Measurements from ENCODE around the gene LIPC.
"Not testable (repeated sequence)": the region's sequence is repeated elsewhere in the genome, so short reads cannot be mapped to it uniquely, and the experiment has no call there.

The LIPC gene

GRCh38 chr15:58585693-58586443, 154.1 kb downstream of the LIPC start:
- no peak for DNase-seq (ENCODE audit: low spot score)

GRCh38 chr15:58587486-58587885, 155.7 kb downstream of the LIPC start:
- DNase-seq (ENCODE audit: low spot score), result no peak

DNA sequence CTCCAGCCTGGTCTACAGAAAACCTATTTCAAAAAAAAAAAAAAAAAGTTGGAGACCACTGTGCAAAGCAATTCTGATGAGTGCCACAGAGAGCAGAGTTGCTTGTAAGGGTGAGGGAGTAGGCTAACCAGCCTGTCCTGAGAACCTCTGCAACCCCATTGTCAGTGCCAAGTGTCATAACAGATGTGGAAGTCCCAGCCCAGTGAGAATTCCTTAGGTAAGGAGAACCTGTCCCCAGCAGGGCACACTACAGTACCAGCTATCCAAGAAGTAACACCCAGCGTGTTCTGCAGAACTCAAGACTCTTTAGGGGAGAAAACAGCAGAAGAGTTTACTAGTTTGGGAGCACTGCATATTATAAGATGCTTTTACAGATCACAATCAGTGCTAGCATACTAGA, 156.3 kb downstream of the LIPC start:
- DNase-seq (ENCODE audit: low spot score), result no peak

DNA sequence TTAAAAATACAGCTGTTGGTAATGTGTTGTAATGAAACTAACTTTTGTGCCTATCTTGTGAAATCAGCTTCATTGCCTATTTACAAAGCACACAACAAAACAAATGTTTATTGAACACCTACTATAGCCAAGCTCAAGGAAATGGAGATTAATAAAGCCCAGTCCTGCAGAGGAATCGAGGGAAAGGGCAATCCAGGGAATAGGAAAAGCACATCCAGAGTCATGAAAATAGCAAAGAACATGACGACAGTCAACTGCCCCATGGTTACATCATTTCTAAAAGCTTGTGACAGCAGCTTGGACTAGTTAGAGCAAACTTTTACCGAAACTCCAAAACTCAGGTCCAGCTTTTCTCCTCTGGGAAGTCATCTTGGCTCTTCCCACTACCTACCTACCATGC, 157.3 kb downstream of the LIPC start:
- no peak for DNase-seq (ENCODE audit: low spot score)

DNA sequence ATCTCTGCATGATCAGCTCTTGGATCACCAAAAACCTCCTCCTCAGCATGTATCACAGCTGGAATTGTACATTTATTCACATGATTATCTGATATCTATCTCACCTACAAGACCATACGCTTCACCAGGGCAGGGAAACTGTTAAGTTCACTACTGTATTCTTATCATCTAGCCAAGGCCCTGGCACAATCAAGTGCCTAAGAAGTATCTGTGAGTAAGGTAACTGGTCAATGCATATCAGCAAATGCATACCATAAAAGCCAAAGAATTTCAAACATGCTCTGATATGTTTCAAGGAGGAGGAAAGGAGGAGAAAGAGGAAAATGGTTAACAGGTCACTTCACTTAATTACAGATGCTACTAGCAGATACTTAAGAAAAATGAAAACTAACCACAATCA, 158.4 kb downstream of the LIPC start:
- DNase-seq (ENCODE audit: low spot score), result no peak

GRCh38 chr15:58590926-58591325, 159.1 kb downstream of the LIPC start:
- no peak for DNase-seq (ENCODE audit: low spot score)

- no peak for DNase-seq (ENCODE audit: low spot score)
These were observed 162.1 kb downstream of the LIPC start for GRCh38 chr15:58593870-58594269.

DNA sequence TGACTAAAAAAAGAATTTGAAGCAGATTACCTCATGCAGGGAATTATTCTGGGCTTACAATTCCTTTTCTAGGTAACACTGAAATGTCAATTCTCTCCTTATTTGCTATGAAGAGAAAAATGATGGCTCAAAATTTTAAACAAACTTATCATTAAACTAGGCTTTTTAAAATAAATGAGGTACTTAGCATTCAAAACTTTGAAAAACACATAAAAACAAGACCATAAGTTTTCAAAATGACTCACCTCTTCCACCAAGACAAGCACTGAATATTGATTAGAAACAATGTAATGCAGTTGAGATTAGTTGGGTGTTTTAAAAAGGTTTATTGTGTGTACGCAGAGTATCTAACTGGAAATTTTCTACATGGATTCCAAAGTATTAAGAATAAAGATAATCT, 163.1 kb downstream of the LIPC start:
- DNase-seq (ENCODE audit: low spot score), result no peak

DNA sequence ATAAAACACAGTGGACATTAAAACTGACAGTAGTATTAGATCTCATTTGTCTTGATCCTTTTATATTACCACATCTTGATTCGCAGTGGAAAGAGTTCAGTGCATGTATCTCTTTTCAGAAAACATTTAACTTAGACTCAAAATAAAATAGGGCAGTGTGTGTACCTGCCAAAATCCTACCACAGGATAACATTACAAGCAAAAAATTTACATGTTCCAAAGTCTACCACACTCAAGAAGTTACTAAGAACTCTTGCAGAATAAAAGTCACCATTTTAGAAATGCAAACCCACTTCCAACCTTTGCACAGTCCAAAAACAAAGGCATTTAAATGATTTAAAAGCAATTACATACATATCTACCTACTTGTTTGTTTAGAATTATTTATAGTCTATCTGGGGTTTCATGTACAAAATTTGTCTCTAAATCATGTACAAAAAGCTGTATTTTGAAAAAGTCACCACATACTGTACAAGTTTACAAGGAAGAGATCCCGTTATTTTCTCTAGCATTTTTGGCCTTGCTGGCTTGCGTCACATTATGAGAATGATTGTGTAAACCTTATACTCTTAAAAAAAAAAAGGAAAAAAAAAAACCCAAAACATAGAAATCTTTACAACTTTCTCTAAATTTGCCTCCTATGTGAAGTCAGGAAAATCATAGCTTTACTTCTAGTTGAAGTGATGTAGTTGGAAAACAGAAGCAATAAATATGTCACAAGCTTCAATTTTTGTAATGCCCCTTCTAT, 163.9 kb downstream of the LIPC start:
- no peak for DNase-seq (ENCODE audit: low spot score)

- DNase-seq (ENCODE audit: low spot score), result peak; percentile 50
These were observed 166.4 kb downstream of the LIPC start for GRCh38 chr15:58597943-58598828.

DNA sequence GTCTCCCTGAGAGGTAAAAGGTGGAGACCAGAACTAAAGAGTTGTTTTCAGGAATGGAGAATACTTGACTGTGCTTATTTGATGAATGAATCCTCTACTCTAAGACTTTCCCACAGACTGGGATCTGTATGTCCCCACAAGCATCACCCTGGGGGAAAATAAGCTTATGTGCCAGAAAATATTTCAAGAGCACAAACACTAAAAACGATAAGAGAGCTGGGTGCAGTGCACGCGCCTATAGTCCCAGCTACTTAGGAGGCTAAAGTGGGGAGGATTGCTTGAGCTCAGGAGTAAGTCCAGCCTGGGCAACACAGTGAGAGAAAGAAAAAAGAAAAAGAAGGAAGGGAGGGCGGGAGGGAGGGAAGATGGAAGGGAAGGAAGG, 167.0 kb downstream of the LIPC start:
- no peak for DNase-seq (ENCODE audit: low spot score)

DNA sequence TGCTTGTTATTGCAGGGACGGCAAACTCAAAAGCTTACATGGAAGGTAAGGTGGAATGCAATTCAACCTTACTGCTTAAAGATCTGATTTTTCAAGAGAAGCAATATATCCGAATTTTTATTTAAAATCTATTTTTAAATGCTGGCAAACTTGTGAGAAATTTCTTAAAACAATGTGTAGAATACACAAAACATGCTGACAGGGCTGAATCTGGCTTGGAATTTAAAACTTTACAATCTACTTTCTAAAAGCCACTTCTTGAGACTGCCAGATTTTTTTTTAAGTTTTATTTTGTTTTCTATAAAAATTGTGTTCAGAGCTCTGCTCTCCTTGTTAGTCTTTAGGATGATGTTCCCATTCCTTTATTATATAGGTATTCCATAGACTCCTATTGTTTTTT, 171.0 kb downstream of the LIPC start:
- no peak for DNase-seq (ENCODE audit: low spot score)

DNA sequence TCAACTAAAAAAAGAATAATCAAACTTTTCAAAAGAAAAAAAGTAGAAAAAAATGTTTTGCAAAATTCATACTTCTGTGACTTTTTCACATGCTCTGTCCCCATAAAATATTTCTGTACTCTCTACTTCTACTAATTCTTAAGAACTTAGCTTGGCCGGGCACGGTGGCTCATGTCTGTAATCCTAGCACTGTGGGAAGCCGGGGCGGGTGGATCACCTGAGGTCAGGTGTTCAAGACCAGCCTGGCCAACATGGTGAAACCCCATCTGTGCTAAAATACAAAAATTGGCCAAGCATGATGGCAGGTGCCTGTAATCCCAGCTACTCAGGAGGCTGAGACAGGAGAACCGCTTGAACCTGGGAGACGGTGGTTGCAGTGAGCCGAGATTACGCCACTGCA, 172.1 kb downstream of the LIPC start:
- DNase-seq (ENCODE audit: low spot score), result not testable (repeated sequence)

DNA sequence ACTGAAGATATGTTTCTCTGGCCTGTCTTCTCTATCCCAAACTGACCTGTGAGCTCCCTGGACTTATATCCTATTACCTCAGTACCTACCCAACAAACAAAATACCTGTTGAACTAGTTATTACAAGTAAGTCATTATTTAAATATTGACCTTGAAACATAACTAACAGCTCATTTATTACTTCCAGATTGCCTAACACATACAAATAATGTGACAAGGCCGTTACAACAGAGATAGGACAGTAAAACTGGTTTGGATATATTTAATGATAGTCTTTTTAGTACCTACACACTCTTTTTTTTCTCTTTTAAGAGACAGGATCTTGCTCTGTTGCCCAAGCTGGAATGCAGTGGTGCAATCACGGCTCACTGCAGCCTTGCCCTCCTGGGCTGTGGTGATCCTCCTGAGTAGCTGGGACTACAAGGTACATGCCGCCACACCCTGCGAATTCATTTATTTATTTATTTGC, 172.7 kb downstream of the LIPC start:
- no peak for DNase-seq (ENCODE audit: low spot score)

DNA sequence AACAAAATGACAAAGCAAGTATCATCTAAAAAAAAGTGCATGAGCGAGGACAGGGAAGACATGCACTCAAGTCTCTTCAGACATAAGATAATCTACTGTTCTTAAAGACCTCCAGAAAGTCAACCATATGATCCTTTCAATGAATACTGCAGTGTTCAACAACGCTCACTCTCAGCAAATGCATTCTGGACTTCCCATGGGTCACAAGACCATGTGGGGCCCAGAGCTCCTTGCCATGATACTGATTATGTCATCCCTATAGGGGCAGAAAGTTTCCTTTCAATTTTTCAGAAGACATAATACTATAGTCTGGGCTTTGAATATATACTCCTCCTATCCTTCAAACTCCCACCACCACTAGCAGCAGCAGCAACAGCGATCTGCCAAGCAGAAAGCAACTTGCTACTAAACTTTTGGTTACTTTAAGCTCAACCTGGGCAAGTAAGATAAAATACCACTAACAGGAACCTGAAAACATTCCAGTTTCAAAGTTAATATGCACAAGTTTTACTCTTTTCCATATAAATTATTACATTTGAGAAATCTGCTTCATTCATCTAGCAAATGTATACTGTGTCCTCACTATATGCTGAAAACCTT, 174.2 kb downstream of the LIPC start:
- peak; percentile 53 for DNase-seq (ENCODE audit: low spot score)

DNA sequence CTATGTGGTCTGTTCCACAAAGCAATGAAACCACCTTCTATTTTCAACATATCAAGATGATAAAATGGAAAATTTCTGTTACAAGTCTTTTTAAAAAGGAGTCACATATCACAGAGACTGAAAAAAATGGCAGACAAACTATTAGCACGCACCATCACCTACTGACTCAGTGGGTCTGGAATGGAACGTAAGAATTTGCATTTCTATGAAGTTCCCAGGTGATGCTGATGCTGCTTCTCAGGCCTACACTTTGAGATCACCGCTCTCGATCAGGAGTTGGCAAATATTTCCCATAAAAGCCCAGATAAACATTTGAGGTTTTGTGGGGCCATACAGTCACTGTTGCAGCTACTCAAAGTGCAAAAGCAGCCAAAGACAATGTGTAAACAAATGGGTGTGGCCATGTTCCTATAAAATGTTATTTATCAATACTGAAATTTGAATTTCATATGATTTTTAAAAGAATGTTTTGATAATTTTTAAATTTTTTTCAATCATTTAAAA, 174.8 kb downstream of the LIPC start:
- DNase-seq (ENCODE audit: low spot score), result no peak

GRCh38 chr15:58608129-58608590, 176.4 kb downstream of the LIPC start:
- no peak for DNase-seq (ENCODE audit: low spot score)

DNA sequence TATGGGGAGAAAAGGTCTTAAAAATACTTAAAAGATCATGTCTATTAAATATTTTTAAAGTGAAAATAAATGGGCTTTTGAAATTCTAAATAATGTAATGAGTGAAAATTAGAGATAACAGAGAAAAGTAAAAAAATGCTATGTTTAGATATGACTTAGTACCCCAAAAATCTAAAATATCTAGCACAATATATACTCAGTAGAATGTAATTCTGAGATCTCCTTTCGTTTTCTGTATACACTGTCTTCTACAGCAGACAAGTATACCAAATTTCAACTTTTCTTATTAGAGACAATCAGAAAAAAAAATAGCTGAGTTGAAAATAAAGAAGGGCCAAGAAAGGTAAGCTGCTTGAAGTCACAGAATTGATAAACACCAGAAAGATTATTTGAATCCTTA, 176.9 kb downstream of the LIPC start:
- DNase-seq (ENCODE audit: low spot score), result no peak

DNA sequence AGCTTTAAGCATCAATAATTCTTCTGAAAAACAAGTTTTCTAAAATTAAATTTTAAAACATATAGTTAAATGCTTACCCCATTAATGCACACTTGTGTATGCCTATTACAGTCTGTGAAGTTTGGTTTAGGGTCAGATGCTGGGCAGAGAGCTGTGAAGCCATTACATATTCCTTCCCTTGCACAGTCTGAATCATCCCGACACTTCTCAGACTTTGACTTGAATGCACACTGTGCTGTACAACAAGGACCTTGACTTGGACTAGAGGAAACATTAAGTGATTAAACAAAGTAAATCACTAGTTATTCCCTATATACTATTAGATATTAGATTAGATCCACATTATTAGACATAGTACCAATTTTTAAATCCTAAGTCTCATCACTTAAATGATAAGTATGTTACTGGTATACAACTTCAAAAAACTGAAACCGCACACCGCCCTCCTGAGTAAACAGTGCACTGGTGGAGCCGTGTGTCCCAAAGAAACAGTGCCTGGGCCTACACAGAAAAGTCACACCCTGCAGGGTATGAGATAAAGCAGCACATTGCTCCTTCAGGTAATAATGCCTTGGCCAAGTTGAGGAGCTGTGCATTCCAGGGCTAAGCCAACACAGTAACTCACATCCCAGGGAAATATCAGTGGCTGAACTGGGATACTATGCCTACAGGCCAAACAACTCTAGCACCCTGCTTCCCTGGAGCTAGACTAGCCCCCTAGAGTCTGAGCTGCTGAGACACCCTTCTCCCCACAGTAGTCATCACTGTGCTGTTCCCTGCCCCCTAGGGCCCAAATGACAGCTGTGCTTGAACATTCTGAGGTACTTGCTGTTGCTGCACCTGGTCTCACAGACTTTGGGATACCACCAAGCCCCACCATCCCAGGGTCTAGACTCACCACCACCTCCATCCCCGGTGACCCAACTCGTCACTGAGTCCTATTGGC, 180.2 kb downstream of the LIPC start:
- DNase-seq (ENCODE audit: low spot score), result no peak

DNA sequence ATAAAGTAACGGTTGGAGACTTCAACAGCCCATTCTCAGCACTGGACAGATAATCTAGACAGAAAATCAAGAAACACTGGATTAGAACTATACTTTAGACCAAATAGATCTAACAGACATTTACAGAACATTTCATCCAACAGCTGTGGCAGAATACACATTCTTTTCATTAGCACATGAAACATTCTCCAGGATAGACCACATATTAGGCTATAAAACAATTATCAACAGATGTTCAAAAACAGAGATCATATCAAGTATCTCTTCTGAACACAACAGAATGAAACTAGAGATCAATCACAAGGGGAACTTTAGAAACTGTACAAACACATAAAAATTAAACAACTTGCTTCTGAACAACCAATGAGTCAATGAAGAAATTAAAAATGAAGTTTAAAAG, 184.4 kb downstream of the LIPC start:
- no peak for DNase-seq (ENCODE audit: low spot score)
